Erythroblast (primary cell): ENCODE measurements around the gene CCDC51.

Experiments
- DNase-seq, 2 experiments: peaks; one replicate each; lab custom pipeline; 2025; lab: John Stamatoyannopoulos, UW
- GATA1 ChIP-seq: IDR thresholded peaks from 2 replicates; pipeline ENCODE4 v1.6.1; 2011; ENCODE audit warnings: low read depth, mild to moderate bottlenecking, control low read depth, low read length, moderate library complexity
- POLR2A ChIP-seq: IDR thresholded peaks from 2 replicates; pipeline ENCODE4 v1.6.1; 2011; ENCODE audit warnings: mild to moderate bottlenecking, low read length

CCDC51 gene

GRCh38 chr3:48397767-48398681, 41.9 kb downstream of the CCDC51 start:
- DNase-seq, result no peak
- no peak for TF ChIP-seq GATA1
- TF ChIP-seq POLR2A, result no peak

DNA sequence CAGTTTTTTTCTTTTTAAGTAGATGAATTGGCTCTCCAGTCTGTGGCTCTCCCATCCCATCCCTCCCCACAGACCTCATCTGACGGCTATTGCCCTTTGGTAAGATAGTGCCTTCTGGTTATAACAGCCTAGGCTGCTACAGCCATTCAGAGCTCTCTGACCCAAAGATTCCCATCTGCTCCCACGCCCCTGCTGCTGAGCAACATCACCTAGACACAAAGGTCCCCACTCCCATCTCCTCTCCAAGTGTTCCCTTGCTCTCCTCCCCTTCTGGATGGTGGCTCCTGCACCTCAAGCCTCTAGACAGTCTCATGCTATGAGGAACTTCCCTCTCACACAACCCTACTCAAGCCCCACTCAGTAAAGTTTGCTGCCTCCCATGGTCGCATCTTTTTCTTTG, 44.2 kb downstream of the CCDC51 start:
- no peak for TF ChIP-seq GATA1
- TF ChIP-seq POLR2A, result no peak
- DNase-seq, result no peak

DNA sequence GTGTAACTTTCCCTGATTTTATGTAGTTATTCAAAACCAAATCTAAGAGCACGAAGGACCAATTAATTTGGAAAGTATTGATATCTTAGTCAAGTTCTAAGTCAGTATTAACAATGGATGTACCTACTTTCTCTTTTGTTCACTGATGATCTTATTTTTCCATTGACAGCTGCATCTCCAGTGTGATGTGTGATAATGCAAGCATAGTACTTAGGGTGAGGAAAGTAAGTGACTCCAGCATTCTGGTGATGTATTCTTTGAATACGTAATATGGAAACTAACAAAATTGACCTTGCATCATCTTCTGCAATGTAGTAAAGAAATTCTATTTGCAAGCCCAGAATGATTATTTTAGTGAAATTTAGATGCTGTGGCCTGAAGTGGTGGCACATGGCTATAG, 45.5 kb downstream of the CCDC51 start:
- no peak for TF ChIP-seq GATA1
- TF ChIP-seq POLR2A, result no peak
- no peak for DNase-seq

DNA sequence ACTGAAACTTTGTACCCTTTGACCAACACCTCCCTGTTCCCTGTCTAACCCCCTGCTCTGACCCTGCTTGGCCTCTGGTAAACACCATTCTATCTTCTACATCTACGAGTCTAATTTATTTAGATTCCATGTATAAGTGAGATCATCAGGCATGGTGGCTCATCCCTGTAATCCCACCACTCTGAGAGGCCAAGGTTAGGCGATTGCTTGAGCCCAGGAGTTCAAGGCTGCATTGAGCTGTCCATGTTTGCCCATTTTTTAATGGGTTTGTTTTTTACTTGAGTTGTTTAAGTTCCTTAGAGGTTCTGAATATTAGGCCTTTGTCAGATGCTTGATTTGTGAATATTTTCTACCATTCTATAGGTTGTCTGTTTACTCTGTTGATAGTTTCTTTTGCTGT, 51.0 kb downstream of the CCDC51 start:
- TF ChIP-seq GATA1 (no peak), POLR2A (no peak)
- DNase-seq, result no peak

DNA sequence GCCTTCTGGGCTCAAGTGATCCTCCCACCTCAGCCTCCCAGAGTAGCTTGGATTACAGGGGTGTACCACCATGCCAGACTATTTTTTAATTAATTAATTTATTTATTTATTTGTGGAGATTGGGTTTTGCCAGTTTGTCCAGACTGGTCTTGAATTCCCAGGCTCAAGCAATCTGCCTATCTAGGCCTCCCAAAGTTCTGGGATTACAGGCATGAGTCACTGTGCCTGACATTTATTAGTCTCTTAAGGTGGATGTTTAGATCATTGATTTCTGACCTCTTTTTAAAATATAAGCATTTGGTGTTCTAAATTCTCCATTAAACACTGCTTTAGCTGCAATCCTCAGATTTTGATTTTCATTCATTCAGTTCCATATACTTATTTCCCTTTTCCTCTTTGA, 52.3 kb downstream of the CCDC51 start:
- no peak for DNase-seq
- TF ChIP-seq GATA1 (no peak), POLR2A (no peak)
